Mesendoderm (in vitro differentiated cells): ENCODE results near the gene EXOSC2.
A peak's percentile ranks its signal among the peaks of the same experiment; 100 is the strongest.

ENCODE experiments used
- DNase-seq: peaks from one replicate; pipeline ENCODE4 v3.0.0; 2013
- H2AK5ac ChIP-seq: 2 replicates; pipeline ENCODE4 v1.6.1; 2013; ENCODE audit warnings: low read length, inconsistent platforms
- H2BK120ac ChIP-seq: 2 replicates; pipeline ENCODE4 v1.6.1; 2013; ENCODE audit warnings: low read depth, mild to moderate bottlenecking, low read length, moderate library complexity, mixed read lengths
- H2BK15ac ChIP-seq: replicated peaks from 2 replicates; pipeline ENCODE4 v1.6.1; 2013; ENCODE audit warnings: low read depth, mild to moderate bottlenecking, moderate library complexity
- H2BK5ac ChIP-seq: 2 replicates; pipeline ENCODE4 v1.6.1; 2013; ENCODE audit warnings: low read length, inconsistent platforms
- H3K18ac ChIP-seq: 2 replicates; pipeline ENCODE4 v1.6.1; 2013; ENCODE audit warnings: mild to moderate bottlenecking, low read length, mixed read lengths
- H3K23ac ChIP-seq: one replicate; pipeline ENCODE4 v1.6.1; 2013; ENCODE audit warnings: low read length
- H3K27ac ChIP-seq: 2 replicates; pipeline ENCODE4 v1.5.1; 2013; ENCODE audit warnings: low read depth, mild to moderate bottlenecking, inconsistent platforms, low read length, moderate library complexity
- H3K27me3 ChIP-seq: 2 replicates; pipeline ENCODE4 v1.6.1; 2013; ENCODE audit warnings: low read length, control low read depth, mild to moderate bottlenecking, inconsistent platforms; ENCODE audit not compliant: insufficient read depth, poor library complexity
- H3K36me3 ChIP-seq: 2 replicates; pipeline ENCODE4 v1.6.1; 2013; ENCODE audit warnings: low read length, inconsistent platforms; ENCODE audit not compliant: control insufficient read depth, insufficient read depth
- H3K4ac ChIP-seq: one replicate; pipeline ENCODE4 v1.6.1; 2013; ENCODE audit warnings: low read depth, mild to moderate bottlenecking, low read length, moderate library complexity
- H3K4me1 ChIP-seq: 2 replicates; pipeline ENCODE4 v1.6.1; 2013; ENCODE audit warnings: low read depth, low read length, inconsistent platforms; ENCODE audit not compliant: control insufficient read depth
- H3K4me2 ChIP-seq: 2 replicates; pipeline ENCODE4 v1.6.1; 2013; ENCODE audit warnings: low read length
- H3K4me3 ChIP-seq: 2 replicates; pipeline ENCODE4 v1.5.1; 2013; ENCODE audit warnings: mild to moderate bottlenecking, low read length
- H3K56ac ChIP-seq: one replicate; pipeline ENCODE4 v1.6.1; 2013; ENCODE audit warnings: low read length
- H3K79me1 ChIP-seq: 2 replicates; pipeline ENCODE4 v1.6.1; 2013; ENCODE audit warnings: low read length, inconsistent platforms
- H3K79me2 ChIP-seq: 2 replicates; pipeline ENCODE4 v1.6.1; 2013; ENCODE audit warnings: mild to moderate bottlenecking, low read length; ENCODE audit not compliant: control insufficient read depth, insufficient read depth
- H3K9ac ChIP-seq: 2 replicates; pipeline ENCODE4 v1.6.1; 2013; ENCODE audit warnings: low read length, inconsistent platforms
- H4K5ac ChIP-seq: one replicate; pipeline ENCODE4 v1.6.1; 2013; ENCODE audit warnings: low read length
- H4K8ac ChIP-seq: one replicate; pipeline ENCODE4 v1.6.1; 2013; ENCODE audit warnings: low read depth, mild to moderate bottlenecking, control low read depth, low read length, moderate library complexity
- WGBS: extraction: QIAGEN DNeasy Blood & Tissue Kit; methylation state at CpG from one replicate; pipeline ENCODE4 v1.1.7; 2013; ENCODE audit warnings: low lambda C conversion rate, missing lambda C conversion rate; ENCODE audit not compliant: insufficient coverage; ENCODE audit errors: extremely low coverage; 5-methylcytosine and 5-hydroxymethylcytosine counted together

The EXOSC2 gene

DNA sequence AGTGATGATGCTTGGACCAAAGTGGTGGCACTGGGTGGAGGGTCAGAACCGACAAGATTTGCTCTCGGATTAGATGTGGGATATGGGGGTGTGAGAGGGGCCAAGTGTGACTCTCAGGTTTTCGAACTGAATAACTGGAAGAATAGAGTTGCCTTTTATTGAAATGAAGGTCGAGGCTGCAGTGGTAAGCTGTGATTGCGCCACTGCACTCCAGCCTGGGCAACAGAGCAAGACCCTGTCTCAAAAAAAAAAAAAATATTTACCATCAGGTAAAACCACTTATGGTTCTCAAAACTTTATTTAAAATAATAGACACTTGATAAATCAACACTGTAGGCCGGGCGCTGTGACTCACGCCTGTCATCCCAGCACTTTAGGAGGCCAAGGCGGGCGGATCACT lies 27.2 kb downstream of the EXOSC2 start:
- Histone ChIP-seq H3K27ac (no peak overlapping the region), H3K18ac (no peak overlapping the region), H3K4me1 (no peaks in the 10 kb centered on the region), H3K4ac (no peak overlapping the region), H3K27me3 (no peaks in the 10 kb centered on the region), H4K8ac (no peak overlapping the region), H3K4me3 (no peak overlapping the region), H3K56ac (no peak overlapping the region), H3K36me3 (no peaks in the 10 kb centered on the region), H2BK120ac (no peak overlapping the region), H3K79me2 (peaks cover 25% of the 10 kb centered on the region), H3K23ac (no peak overlapping the region), H3K9ac (no peak overlapping the region), H4K5ac (no peak overlapping the region), H2BK15ac (no peak overlapping the region), H2BK5ac (no peak overlapping the region), H3K79me1 (peaks cover 12% of the 10 kb centered on the region), H2AK5ac (no peak overlapping the region), H3K4me2 (no peak overlapping the region)
- DNase-seq, result no peak
- no CpG with 5 or more reads among the region's 10 CpGs for WGBS

DNA sequence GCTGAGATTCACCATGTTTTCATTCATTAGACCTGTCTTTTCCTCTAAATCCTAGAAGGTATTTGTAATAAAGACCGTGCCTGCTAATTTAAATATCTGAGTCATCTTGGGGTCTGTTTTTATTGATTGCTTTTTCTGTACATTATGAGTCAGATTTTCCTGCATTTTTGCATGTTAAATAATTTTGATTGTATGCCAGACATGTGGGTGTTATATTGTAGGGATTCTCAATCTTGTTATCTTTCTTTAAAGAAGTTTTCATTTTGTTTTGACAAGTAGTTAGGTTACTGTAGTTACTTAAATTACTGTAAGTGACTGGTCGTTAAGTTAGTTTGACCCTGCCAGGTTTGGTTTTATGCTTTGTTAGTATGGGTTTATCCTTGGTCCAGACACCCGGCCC lies 35.1 kb downstream of the EXOSC2 start:
- no peak overlapping the region for H3K4me2 ChIP-seq
- no peaks in the 10 kb centered on the region for H3K36me3 ChIP-seq
- DNase-seq, result no peak
- peaks cover 3% of the 10 kb centered on the region for H3K79me2 ChIP-seq
- H4K5ac ChIP-seq, result no peak overlapping the region
- H3K18ac ChIP-seq, result no peak overlapping the region
- peaks cover 3% of the 10 kb centered on the region for H3K79me1 ChIP-seq
- H2BK120ac ChIP-seq, result no peak overlapping the region
- H3K4me3 ChIP-seq, result no peak overlapping the region
- no peak overlapping the region for H3K56ac ChIP-seq
- H4K8ac ChIP-seq, result no peak overlapping the region
- H3K9ac ChIP-seq, result no peak overlapping the region
- no peak overlapping the region for H2BK15ac ChIP-seq
- no peaks in the 10 kb centered on the region for H3K27me3 ChIP-seq
- no peak overlapping the region for H2BK5ac ChIP-seq
- no peak overlapping the region for H3K4ac ChIP-seq
- H2AK5ac ChIP-seq, result no peak overlapping the region
- H3K4me1 ChIP-seq, result no peaks in the 10 kb centered on the region
- no CpG with 5 or more reads among the region's 3 CpGs for WGBS
- no peak overlapping the region for H3K23ac ChIP-seq
- no peak overlapping the region for H3K27ac ChIP-seq

DNA sequence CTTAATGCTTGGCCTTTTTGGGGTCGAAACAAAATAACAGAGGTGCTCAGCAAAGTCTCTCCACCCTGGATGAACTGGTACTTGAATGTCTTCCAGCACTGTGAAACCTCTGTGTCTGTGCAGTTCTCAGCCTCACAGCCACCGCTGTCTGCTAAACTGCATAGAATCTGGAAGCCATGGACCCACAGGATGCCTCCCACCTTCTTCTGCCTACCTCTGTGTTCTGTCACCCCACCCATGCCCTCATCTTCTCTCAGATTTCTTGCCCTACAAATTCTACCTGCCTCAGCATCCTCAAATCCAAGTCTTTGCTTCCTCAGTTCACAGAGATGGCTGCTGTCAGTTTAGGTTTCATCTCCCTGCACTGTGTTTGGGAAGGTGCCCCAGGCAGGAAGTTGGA lies 35.6 kb downstream of the EXOSC2 start:
- DNase-seq, result no peak
- H3K79me1 ChIP-seq, result peaks cover 3% of the 10 kb centered on the region
- no peak overlapping the region for H3K56ac ChIP-seq
- H2BK120ac ChIP-seq, result no peak overlapping the region
- no peak overlapping the region for H3K4ac ChIP-seq
- H4K5ac ChIP-seq, result no peak overlapping the region
- H3K23ac ChIP-seq, result no peak overlapping the region
- H3K27ac ChIP-seq, result no peak overlapping the region
- no peak overlapping the region for H2BK5ac ChIP-seq
- H2BK15ac ChIP-seq, result no peak overlapping the region
- no peak overlapping the region for H3K4me2 ChIP-seq
- no peaks in the 10 kb centered on the region for H3K4me1 ChIP-seq
- peaks cover 3% of the 10 kb centered on the region for H3K79me2 ChIP-seq
- H2AK5ac ChIP-seq, result no peak overlapping the region
- H3K4me3 ChIP-seq, result no peak overlapping the region
- no peak overlapping the region for H3K18ac ChIP-seq
- no CpG with 5 or more reads among the region's 2 CpGs for WGBS
- H4K8ac ChIP-seq, result no peak overlapping the region
- H3K27me3 ChIP-seq, result no peaks in the 10 kb centered on the region
- no peak overlapping the region for H3K9ac ChIP-seq
- H3K36me3 ChIP-seq, result no peaks in the 10 kb centered on the region

GRCh38 chr9:130731355-130731754 lies 37.8 kb downstream of the EXOSC2 start:
- no peak overlapping the region for H3K4me3 ChIP-seq

GRCh38 chr9:130732136-130732535 lies 38.6 kb downstream of the EXOSC2 start:
- H3K23ac ChIP-seq, result no peak overlapping the region
- H2BK5ac ChIP-seq, result no peak overlapping the region
- no peak overlapping the region for H3K18ac ChIP-seq
- no CpG with 5 or more reads among the region's 2 CpGs for WGBS
- no peak overlapping the region for H3K9ac ChIP-seq
- H4K5ac ChIP-seq, result no peak overlapping the region
- H3K27ac ChIP-seq, result no peak overlapping the region
- no peak overlapping the region for H2BK15ac ChIP-seq
- peaks cover 3% of the 10 kb centered on the region for H3K79me2 ChIP-seq
- H3K27me3 ChIP-seq, result no peaks in the 10 kb centered on the region
- H2AK5ac ChIP-seq, result no peak overlapping the region
- no peak overlapping the region for H3K4me2 ChIP-seq
- DNase-seq, result peak; percentile 28
- no peaks in the 10 kb centered on the region for H3K4me1 ChIP-seq
- H3K79me1 ChIP-seq, result peaks cover 4% of the 10 kb centered on the region
- no peak overlapping the region for H4K8ac ChIP-seq
- H2BK120ac ChIP-seq, result no peak overlapping the region
- H3K4ac ChIP-seq, result no peak overlapping the region
- H3K56ac ChIP-seq, result no peak overlapping the region
- no peaks in the 10 kb centered on the region for H3K36me3 ChIP-seq
- H3K4me3 ChIP-seq, result no peak overlapping the region

More at GRCh38 chr9:130731355-130731754, 37.8 kb downstream of the EXOSC2 start:
- no peak overlapping the region for H4K8ac ChIP-seq
- H2AK5ac ChIP-seq, result no peak overlapping the region
- no peak for DNase-seq
- no peak overlapping the region for H3K4me2 ChIP-seq
- no peak overlapping the region for H3K9ac ChIP-seq
- no peak overlapping the region for H3K56ac ChIP-seq
- H2BK120ac ChIP-seq, result no peak overlapping the region
- no peak overlapping the region for H4K5ac ChIP-seq
- H3K4me1 ChIP-seq, result no peaks in the 10 kb centered on the region
- no peak overlapping the region for H3K23ac ChIP-seq
- H2BK15ac ChIP-seq, result no peak overlapping the region
- H3K27me3 ChIP-seq, result no peaks in the 10 kb centered on the region
- H3K4ac ChIP-seq, result no peak overlapping the region
- no CpG with 5 or more reads among the region's 2 CpGs for WGBS
- peaks cover 4% of the 10 kb centered on the region for H3K79me1 ChIP-seq
- H2BK5ac ChIP-seq, result no peak overlapping the region
- H3K27ac ChIP-seq, result no peak overlapping the region
- H3K18ac ChIP-seq, result no peak overlapping the region
- H3K36me3 ChIP-seq, result no peaks in the 10 kb centered on the region
- H3K79me2 ChIP-seq, result peaks cover 3% of the 10 kb centered on the region

GRCh38 chr9:130732793-130733221 lies 39.2 kb downstream of the EXOSC2 start:
- Histone ChIP-seq H3K56ac (no peak overlapping the region), H3K36me3 (no peaks in the 10 kb centered on the region), H3K27ac (no peak overlapping the region), H3K23ac (no peak overlapping the region), H3K4me3 (no peak overlapping the region), H4K5ac (no peak overlapping the region), H3K27me3 (no peaks in the 10 kb centered on the region), H2BK120ac (no peak overlapping the region), H3K79me1 (peaks cover 4% of the 10 kb centered on the region), H2AK5ac (no peak overlapping the region), H2BK5ac (no peak overlapping the region), H3K79me2 (peaks cover 4% of the 10 kb centered on the region), H4K8ac (no peak overlapping the region), H3K9ac (no peak overlapping the region), H2BK15ac (no peak overlapping the region), H3K4me2 (no peak overlapping the region), H3K4ac (no peak overlapping the region), H3K18ac (no peak overlapping the region), H3K4me1 (no peaks in the 10 kb centered on the region)
- WGBS, result no CpG with 5 or more reads among the region's 5 CpGs
- no peak for DNase-seq
